IMR-90 (cell line): ENCODE measurements around the gene TRABD.

ENCODE experiments used
- BHLHE40 ChIP-seq: fragments of 150-350 bp; IDR thresholded peaks from 2 replicates; pipeline ENCODE4 v1.6.1; 2016; ENCODE audit warnings: mild to moderate bottlenecking, low read depth, low read length
- CEBPB ChIP-seq: IDR thresholded peaks from 2 replicates; pipeline ENCODE4 v1.6.1; 2012; ENCODE audit warnings: low read depth, low read length, improper control_type of control experiment
- MAFK ChIP-seq: IDR thresholded peaks from 2 replicates; pipeline ENCODE4 v1.6.1; 2012; ENCODE audit warnings: low read depth, low read length, improper control_type of control experiment
- MXI1 ChIP-seq: IDR thresholded peaks from 2 replicates; pipeline ENCODE4 v1.6.1; 2012; ENCODE audit warnings: low read depth, mild to moderate bottlenecking, low read length, moderate library complexity, borderline replicate concordance
- POLR2A ChIP-seq: IDR thresholded peaks from 2 replicates; pipeline ENCODE4 v1.6.1; 2012; ENCODE audit warnings: mild to moderate bottlenecking, low read depth, low read length
- RAD21 ChIP-seq: IDR thresholded peaks from 2 replicates; pipeline ENCODE4 v1.6.1; 2012; ENCODE audit warnings: low read length, improper control_type of control experiment
- SMC3 ChIP-seq: fragments of 150-350 bp; IDR thresholded peaks from 2 replicates; pipeline ENCODE4 v1.6.1; 2016; ENCODE audit warnings: low read depth, mild to moderate bottlenecking, antibody characterized with exemption, low read length, moderate library complexity
- TF ChIP-seq, protein P1 (sequence below): conservative IDR thresholded peaks from 2 replicates; pipeline ENCODE4 v1.5.1; 2012; ENCODE audit warnings: mild to moderate bottlenecking, low read depth, low read length, improper control_type of control experiment
- TF ChIP-seq, protein P2 (sequence below): fragments of 150-350 bp; IDR thresholded peaks from 2 replicates; pipeline ENCODE4 v1.6.1; 2017; ENCODE audit warnings: mild to moderate bottlenecking, antibody characterized with exemption, low read length, low read depth

DNA sequence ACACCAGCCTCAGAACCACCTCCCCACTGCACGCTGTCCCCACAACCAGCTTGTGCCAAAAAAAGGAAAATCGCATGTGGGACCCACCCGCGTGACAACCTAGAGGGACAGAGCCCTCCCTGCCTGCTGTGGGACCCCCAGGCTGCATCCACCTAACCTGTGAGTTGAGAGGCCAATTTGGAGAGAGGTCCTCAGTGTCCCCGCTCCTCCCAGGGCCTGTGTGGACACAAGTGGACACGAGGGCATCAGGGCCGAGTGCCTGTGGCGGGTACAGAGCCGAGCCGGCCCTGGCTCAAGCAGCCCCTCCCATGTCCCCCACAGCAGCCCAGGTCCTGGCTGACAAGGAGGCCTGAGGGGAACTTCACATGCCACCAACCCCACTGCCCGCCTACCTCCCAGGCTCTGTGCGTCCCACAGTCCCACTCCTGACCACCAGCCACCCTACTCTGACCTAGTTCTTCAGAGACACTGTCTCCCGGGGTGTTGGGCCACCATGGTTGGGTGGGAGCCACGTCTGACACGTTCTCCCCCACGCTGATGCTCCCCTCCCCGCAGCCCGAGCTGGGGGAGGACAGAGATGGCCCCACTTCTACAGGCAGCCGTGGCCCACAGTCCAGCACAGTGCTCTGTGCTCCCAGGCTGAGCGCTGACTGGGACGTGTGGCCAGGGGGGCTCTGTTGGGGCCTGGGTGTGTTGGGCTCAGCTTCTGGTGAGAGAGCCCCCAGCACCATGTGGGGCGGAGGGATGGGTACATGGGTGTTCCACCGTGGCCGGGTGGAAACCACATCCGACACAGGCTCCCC is 34.3 kb downstream of the TRABD start:
- TF ChIP-seq, protein P1, sequence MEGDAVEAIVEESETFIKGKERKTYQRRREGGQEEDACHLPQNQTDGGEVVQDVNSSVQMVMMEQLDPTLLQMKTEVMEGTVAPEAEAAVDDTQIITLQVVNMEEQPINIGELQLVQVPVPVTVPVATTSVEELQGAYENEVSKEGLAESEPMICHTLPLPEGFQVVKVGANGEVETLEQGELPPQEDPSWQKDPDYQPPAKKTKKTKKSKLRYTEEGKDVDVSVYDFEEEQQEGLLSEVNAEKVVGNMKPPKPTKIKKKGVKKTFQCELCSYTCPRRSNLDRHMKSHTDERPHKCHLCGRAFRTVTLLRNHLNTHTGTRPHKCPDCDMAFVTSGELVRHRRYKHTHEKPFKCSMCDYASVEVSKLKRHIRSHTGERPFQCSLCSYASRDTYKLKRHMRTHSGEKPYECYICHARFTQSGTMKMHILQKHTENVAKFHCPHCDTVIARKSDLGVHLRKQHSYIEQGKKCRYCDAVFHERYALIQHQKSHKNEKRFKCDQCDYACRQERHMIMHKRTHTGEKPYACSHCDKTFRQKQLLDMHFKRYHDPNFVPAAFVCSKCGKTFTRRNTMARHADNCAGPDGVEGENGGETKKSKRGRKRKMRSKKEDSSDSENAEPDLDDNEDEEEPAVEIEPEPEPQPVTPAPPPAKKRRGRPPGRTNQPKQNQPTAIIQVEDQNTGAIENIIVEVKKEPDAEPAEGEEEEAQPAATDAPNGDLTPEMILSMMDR, result no peak
- no peak for TF ChIP-seq MAFK
- TF ChIP-seq MXI1, result no peak
- no peak for TF ChIP-seq POLR2A
- TF ChIP-seq BHLHE40, result no peak
- TF ChIP-seq RAD21, result no peak
- TF ChIP-seq, protein P2, sequence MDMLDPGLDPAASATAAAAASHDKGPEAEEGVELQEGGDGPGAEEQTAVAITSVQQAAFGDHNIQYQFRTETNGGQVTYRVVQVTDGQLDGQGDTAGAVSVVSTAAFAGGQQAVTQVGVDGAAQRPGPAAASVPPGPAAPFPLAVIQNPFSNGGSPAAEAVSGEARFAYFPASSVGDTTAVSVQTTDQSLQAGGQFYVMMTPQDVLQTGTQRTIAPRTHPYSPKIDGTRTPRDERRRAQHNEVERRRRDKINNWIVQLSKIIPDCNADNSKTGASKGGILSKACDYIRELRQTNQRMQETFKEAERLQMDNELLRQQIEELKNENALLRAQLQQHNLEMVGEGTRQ, result no peak
- TF ChIP-seq SMC3, result no peak
- TF ChIP-seq CEBPB, result no peak
